ENCODE data around the gene H2BW2. TPM values are rescaled to one million over a fixed set of nuclear protein-coding genes. Genes with fewer than 3 reads are reported as not detected.

The H2BW2 gene
- total RNA-seq, 4 donors from 2014 or later, result not detected

DNA sequence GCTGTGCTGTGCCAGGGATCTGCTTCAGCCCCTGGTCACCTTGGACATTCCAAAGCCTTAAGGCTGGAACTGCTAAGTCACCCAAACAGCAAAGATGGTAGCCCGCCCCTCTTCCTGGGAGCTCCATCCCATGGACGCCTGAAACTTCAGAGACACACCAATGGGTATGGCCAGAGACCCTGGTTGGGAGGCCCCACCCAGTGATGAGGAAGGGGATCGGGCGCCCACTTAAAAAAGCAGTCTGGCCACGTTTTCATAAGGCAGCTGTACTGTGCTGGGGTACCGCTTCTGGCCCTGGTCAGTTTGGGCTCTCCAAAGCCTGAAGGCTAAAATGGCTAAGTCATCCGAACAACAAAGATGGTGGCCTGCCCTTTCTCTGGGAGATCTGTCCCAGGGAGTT, 45.7 kb downstream of the H2BW2 start:
- TF ChIP-seq, protein P1, sequence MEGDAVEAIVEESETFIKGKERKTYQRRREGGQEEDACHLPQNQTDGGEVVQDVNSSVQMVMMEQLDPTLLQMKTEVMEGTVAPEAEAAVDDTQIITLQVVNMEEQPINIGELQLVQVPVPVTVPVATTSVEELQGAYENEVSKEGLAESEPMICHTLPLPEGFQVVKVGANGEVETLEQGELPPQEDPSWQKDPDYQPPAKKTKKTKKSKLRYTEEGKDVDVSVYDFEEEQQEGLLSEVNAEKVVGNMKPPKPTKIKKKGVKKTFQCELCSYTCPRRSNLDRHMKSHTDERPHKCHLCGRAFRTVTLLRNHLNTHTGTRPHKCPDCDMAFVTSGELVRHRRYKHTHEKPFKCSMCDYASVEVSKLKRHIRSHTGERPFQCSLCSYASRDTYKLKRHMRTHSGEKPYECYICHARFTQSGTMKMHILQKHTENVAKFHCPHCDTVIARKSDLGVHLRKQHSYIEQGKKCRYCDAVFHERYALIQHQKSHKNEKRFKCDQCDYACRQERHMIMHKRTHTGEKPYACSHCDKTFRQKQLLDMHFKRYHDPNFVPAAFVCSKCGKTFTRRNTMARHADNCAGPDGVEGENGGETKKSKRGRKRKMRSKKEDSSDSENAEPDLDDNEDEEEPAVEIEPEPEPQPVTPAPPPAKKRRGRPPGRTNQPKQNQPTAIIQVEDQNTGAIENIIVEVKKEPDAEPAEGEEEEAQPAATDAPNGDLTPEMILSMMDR (IDR thresholded peaks at IDR 0.05), result no peak
- ATAC-seq (ENCODE audit: low FRiP score), result no peak

DNA sequence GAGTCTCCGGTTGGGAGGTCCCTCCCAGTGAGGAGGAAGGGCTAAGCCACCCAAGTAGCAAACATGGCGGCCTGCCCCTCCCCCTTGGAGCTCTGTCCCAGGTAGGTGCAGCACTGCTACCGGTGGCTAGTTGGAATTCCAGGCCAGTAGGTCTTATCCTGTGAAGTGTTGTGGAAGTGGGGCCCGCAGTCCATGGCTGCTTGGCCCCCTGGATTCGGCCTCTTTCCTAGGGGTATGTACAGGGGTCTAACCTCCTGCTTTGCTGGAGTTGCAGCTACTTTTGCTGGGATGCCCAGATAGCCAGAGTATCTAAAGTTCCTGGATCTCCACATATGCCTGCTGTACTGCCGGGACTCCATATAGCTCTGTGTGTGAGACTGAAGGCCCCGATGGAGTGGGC, 46.2 kb downstream of the H2BW2 start:
- DNase-seq (ENCODE audit: low spot score), result no peak
- TF ChIP-seq, protein P1 (IDR thresholded peaks at IDR 0.05), result no peak
- ATAC-seq (ENCODE audit: low FRiP score), result no peak

More for the DNA sequence above, 45.7 kb downstream of the H2BW2 start:
- no peak for DNase-seq (ENCODE audit: low spot score)

Other genes with a start within 250 kb of the H2BW2 start
- gene RAB9B, start 207.7 kb upstream of the H2BW2 start, total RNA-seq, result 1 to 10 TPM in 1 of 4 donors, under 1 TPM in 3; 0.50 to 3.9 (median 0.76) TPM
- 1 to 10 TPM in 2 of 4 donors, under 1 TPM in 2; 0.46 to 3.9 (median 1.2) TPM for gene TMSB15B, start 77.3 kb upstream of the H2BW2 start, total RNA-seq
- gene H2BW1, start 26.2 kb upstream of the H2BW2 start, total RNA-seq, result not detected
- 1 to 10 TPM in 2 of 4 donors, under 1 TPM in 2; 0.60 to 4.9 (median 0.95) TPM for gene TMSB15C, start 36.3 kb downstream of the H2BW2 start, total RNA-seq
- gene ZCCHC18, start 72.6 kb downstream of the H2BW2 start, total RNA-seq, result 1 to 10 TPM in 2 of 4 donors, under 1 TPM in 2; 0.31 to 5.0 (median 1.0) TPM
- 10 to 100 TPM; 12.9 to 19.9 (median 16.8) TPM for gene SLC25A53, start 117.1 kb downstream of the H2BW2 start, total RNA-seq
- 10 to 100 TPM; 24.1 to 52.8 (median 35.9) TPM for gene FAM199X, start 126.5 kb downstream of the H2BW2 start, total RNA-seq
- under 1 TPM in 1 of 4 donors, not detected in 3; 0.36 TPM for gene ESX1, start 215.0 kb downstream of the H2BW2 start, total RNA-seq